GM06990 (cell line): ENCODE measurements around the gene DCUN1D3.
"Not testable (repeated sequence)": the region's sequence is repeated elsewhere in the genome, so short reads cannot be mapped to it uniquely, and the experiment has no call there.

Experiments
- DNase-seq: peaks from one replicate; pipeline ENCODE4 v3.0.0-alpha.2; 2011; ENCODE audit not compliant: insufficient read length; ENCODE audit errors: extremely low read depth
- H3K27me3 ChIP-seq: replicated peaks from 2 replicates; pipeline ENCODE4 v1.6.0; 2011; ENCODE audit warnings: low read length; ENCODE audit not compliant: control insufficient read depth, insufficient read depth
- H3K36me3 ChIP-seq: 2 replicates; pipeline ENCODE4 v1.5.1; 2011; ENCODE audit warnings: low read length; ENCODE audit not compliant: control insufficient read depth, insufficient read depth
- H3K4me3 ChIP-seq: replicated peaks from 2 replicates; pipeline ENCODE4 v1.5.1; 2011; ENCODE audit warnings: low read depth, mild to moderate bottlenecking, control low read depth, low read length
- TF ChIP-seq, protein P1 (sequence below): IDR thresholded peaks from 2 replicates; pipeline ENCODE4 v1.5.1; 2011; ENCODE audit warnings: low read length, control low read depth, mild to moderate bottlenecking, inconsistent platforms; ENCODE audit not compliant: insufficient read depth, poor library complexity, severe bottlenecking

DCUN1D3 gene

DNA sequence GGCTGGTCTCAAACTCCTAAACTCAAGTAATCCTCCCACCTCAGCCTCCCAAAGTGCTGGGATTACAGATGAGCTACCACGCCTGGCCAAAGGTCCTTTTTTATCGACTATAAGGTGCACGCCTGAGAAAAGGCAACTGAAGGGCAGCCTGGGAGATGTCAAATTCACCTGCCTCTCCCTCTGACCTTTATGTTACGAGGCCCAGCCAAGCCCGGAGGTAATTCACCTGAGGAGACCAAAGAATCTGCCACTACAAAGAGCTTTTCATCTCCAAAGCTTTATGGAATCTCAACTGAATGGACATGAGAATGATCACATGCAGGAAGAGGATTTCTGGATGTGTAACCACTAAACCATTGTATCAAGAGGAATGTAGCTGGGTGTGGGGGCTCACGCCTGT, 37.6 kb upstream of the DCUN1D3 start:
- H3K4me3 ChIP-seq: no peak overlapping the region
- TF ChIP-seq, protein P1, sequence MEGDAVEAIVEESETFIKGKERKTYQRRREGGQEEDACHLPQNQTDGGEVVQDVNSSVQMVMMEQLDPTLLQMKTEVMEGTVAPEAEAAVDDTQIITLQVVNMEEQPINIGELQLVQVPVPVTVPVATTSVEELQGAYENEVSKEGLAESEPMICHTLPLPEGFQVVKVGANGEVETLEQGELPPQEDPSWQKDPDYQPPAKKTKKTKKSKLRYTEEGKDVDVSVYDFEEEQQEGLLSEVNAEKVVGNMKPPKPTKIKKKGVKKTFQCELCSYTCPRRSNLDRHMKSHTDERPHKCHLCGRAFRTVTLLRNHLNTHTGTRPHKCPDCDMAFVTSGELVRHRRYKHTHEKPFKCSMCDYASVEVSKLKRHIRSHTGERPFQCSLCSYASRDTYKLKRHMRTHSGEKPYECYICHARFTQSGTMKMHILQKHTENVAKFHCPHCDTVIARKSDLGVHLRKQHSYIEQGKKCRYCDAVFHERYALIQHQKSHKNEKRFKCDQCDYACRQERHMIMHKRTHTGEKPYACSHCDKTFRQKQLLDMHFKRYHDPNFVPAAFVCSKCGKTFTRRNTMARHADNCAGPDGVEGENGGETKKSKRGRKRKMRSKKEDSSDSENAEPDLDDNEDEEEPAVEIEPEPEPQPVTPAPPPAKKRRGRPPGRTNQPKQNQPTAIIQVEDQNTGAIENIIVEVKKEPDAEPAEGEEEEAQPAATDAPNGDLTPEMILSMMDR: no peak
- H3K36me3 ChIP-seq: no peaks in the 10 kb centered on the region
- no peaks in the 10 kb centered on the region for H3K27me3 ChIP-seq
- DNase-seq: no peak

- no peak for DNase-seq
- TF ChIP-seq, protein P1: no peak
- Histone ChIP-seq H3K4me3 (no peak overlapping the region), H3K36me3 (no peaks in the 10 kb centered on the region), H3K27me3 (no peaks in the 10 kb centered on the region)
Measured at GRCh38 chr16:20933589-20933988, 33.4 kb upstream of the DCUN1D3 start.

DNA sequence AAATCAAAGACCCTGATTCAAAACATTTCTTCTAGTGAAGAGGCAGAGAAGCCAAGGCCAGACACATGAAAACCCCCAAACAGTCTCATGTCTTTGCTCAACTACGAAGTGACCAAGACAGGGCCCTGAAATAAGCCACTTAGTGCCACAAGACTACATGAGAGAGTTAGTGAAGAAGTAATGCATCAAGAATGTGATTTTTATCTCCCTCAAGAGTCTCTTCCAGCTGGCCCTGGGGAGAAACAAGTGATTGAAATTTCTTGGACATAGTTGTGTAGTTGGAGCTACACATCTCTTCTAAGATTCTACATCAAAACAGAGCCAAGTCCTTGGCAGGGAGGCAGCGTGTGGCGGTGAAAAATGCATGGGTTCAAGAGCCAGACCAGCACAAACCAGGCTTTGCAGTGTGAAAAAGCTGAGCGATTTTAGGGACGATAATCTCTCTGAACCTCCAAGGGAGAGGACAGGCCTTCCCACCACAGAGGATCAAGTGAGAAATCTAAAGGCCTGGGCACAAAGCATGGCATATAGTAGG, 31.0 kb upstream of the DCUN1D3 start:
- H3K36me3 ChIP-seq: no peaks in the 10 kb centered on the region
- no peak for DNase-seq
- no peak overlapping the region for H3K4me3 ChIP-seq
- TF ChIP-seq, protein P1: no peak
- no peaks in the 10 kb centered on the region for H3K27me3 ChIP-seq

DNA sequence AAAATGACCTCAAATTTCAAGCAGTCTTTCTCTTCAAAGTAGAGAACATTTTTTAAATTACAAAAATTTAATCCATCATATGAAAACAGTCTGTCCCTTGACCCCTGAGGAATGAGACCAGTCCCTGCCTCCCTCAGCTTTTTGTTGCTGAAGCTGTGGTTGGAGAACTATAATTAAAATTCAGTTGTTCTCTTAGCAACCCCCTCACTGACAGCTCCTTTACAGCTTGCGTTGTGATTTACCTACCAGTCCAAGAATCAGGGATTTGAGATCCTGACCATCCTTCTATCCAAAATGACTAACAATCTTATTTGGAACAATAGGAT, 30.2 kb upstream of the DCUN1D3 start:
- H3K4me3 ChIP-seq: no peak overlapping the region
- DNase-seq: no peak
- H3K36me3 ChIP-seq: no peaks in the 10 kb centered on the region
- H3K27me3 ChIP-seq: no peaks in the 10 kb centered on the region
- TF ChIP-seq, protein P1: no peak

DNA sequence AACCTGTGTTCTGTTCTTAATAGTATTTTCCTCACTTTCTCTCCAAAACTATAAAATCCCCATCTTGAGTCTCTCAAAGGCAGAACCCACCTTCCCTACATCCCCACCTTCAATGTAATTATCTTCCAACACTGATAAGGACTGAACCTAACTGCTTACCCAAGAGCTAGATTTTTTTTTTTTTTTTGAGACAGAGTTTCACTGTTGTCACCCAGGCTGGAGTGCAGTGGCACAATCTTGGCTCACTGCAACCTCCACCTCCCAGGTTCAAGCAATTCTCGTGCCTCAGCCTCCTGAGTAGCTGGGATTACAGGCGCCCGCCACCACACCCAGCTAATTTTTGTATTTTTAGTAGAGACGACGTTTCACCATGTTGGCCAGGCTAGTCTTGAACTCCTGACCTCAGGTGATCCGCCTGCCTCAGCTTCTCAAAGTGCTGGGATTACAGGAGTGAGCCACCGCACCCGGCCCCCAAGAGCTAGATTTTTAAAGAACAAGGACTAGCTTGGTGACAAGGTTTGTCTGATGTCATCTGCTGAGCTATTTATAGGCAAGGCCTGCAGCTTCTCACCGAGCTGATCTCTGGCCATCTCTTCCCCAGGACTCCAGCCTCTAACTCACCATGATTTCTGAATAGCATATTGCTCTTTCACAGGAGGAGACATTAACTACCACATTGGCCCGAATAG, 29.7 kb upstream of the DCUN1D3 start:
- H3K27me3 ChIP-seq, H3K4me3 ChIP-seq, H3K36me3 ChIP-seq, DNase-seq: not testable (repeated sequence)

DNA sequence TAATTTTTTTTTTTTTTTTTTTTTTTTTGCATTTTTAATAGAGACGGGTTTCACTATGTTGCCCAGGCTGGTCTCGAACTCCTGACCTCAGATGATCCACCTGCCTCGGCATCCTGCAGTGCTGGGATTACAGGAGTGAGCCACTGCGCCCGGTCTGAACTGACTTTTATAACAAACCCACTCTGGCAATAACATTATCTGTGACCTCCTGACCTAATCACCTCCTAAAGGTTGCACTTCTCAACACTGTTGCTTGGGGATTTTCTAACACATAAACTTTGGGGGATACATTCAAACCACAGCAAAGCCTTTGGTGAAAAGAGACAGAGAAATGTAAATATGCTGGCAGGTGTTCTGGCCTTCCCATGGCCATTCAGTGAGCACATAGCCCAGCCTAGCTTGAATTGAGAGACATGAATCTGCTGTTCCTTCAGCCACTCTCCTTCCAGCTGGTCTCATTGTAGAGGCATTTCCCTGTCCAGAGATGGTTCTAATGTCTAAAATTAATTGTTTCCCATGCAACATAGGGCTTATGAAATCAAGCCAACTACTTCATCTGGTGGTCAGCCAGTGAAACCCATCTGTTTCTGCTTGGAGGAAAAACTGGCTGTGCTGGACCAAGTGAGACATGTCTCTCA, 28.7 kb upstream of the DCUN1D3 start:
- Histone ChIP-seq H3K36me3 (no peaks in the 10 kb centered on the region), H3K4me3 (no peak overlapping the region), H3K27me3 (no peaks in the 10 kb centered on the region)
- TF ChIP-seq, protein P1: no peak
- DNase-seq: no peak
